Esophagus squamous epithelium (tissue), 5 donors: Measurements from ENCODE around the gene CUEDC1. TPM values are rescaled to one million over a fixed set of nuclear protein-coding genes. Genes with fewer than 3 reads are reported as not detected.
"Not testable (repeated sequence)": the region's sequence is repeated elsewhere in the genome, so short reads cannot be mapped to it uniquely, and the experiment has no call there.

Source experiments
- DNase-seq: peaks from one replicate; lab custom pipeline; 2025; lab: John Stamatoyannopoulos, UW
- H3K27ac ChIP-seq, 4 donors: fragments of 200-600 bp; sonication (generic); one replicate each; pipeline ENCODE4 v1.5.1; 2016 to 2019; ENCODE audit warnings: mild to moderate bottlenecking in 1 of 4
- H3K27me3 ChIP-seq, 4 donors: fragments of 200-600 bp; sonication (generic); 1 replicate in 3 of 4; 2 replicates in 1 of 4; pipeline versions ENCODE4 v1.5.1 to v1.6.0; 2017 to 2021; ENCODE audit warnings: antibody characterized with exemption in 1 of 4
- H3K36me3 ChIP-seq, 3 donors: fragments of 200-600 bp; sonication (generic); one replicate each; pipeline ENCODE4 v1.5.1; 2016 to 2019
- H3K4me1 ChIP-seq, 3 donors: fragments of 200-600 bp; sonication (generic); one replicate each; pipeline ENCODE4 v1.5.1; 2017 to 2019
- H3K4me3 ChIP-seq, 4 donors: fragments of 200-600 bp; sonication (generic); 1 replicate in 3 of 4; 2 replicates in 1 of 4; pipeline ENCODE4 v1.5.1; 2016 to 2019; ENCODE audit warnings: mild to moderate bottlenecking in 2 of 4, moderate library complexity in 1 of 4
- H3K9me3 ChIP-seq, 3 donors: fragments of 200-600 bp; sonication (generic); one replicate each; pipeline ENCODE4 v1.5.1; 2016 to 2019
- POLR2A ChIP-seq, 4 donors: fragments of 450-650 bp; IDR thresholded peaks; one replicate each; pipeline ENCODE4 v1.6.1; 2017; ENCODE audit warnings: antibody characterized with exemption in 4 of 4, mild to moderate bottlenecking in 4 of 4, moderate library complexity in 3 of 4
- WGBS, 2 donors: methylation state at CpG; one replicate each; pipeline ENCODE4 v1.1.5; 2018; 5-methylcytosine and 5-hydroxymethylcytosine counted together
- intact Hi-C: fragments of 100-400 bp; cut with DNase I; formaldehyde crosslinking; loops from one replicate; pipeline ENCODE4 v1.15.0; 2022
- total RNA-seq, 4 donors: library from RNA; depleted of rRNA; stranded (reverse); fragments of >200 nt; gene quantifications; one replicate each; pipeline ENCODE4 v1.1.0, GENCODE V29; 2016
- TF ChIP-seq, protein P1 (sequence below), 6 experiments: fragments of 450-650 bp in 4 of 6; fragments of 200-600 bp in 2 of 6; sonication (generic) in 2 of 6; IDR thresholded peaks; one replicate each; pipeline ENCODE4 v1.5.1; 2016 to 2019; ENCODE audit warnings: antibody characterized with exemption in 6 of 6, mild to moderate bottlenecking in 4 of 6, moderate library complexity in 4 of 6
- donor health status: DM: yes; HTN: yes; CAD: no.

CUEDC1 gene
- total RNA-seq, 4 donors from 2014 or later: 7.4 to 27.3 (median 18.4) TPM

DNA sequence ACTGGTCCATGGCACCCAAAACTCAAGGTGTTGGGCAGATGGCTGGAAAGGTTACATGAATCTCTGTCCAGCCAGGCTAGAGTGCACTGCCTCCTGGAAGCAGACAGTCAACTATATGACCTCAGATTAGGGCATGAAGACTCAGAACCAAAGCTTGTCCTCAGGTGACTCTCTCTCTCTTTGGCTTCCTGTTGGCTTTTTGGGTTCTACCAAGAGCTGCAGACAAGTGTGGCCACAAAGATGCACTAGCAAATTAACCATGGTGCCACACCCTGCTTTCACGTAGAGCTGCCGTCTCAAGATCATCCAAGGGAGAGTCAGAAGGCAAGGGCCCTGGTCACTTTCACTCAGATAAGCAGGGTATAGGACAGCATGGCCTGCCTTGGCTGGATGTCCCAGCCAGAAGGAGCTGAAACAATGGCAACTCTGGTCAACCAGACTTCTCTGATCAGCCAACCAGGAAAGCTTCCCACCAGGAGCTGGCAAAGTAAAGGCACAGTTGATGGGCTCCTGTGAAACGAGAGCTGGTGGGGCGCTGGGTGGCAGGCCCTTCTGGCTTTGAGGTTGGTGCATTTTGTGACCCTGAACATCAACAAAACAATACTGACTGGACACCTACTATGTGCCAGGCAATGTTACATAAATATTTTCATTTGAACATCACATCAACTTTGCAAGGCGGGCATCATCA, 31.9 kb downstream of the CUEDC1 start:
- intact Hi-C loops: no loop called here
- Histone ChIP-seq H3K27ac (peak overlapping the region in 3 of 4 donors; percentile 73 to 93 (median 83)), H3K27me3 (no peaks in the 10 kb centered on the region), H3K9me3 (no peaks in the 10 kb centered on the region), H3K4me3 (no peak overlapping the region), H3K36me3 (no peaks in the 10 kb centered on the region), H3K4me1 (peaks cover 35 to 94% (median 59%) of the 10 kb centered on the region in 3 donors)
- WGBS, 2 donors: 89 to 100% methylated on average over 2 to 5 of the region's 5 CpGs
- no peak for DNase-seq
- TF ChIP-seq, protein P1, sequence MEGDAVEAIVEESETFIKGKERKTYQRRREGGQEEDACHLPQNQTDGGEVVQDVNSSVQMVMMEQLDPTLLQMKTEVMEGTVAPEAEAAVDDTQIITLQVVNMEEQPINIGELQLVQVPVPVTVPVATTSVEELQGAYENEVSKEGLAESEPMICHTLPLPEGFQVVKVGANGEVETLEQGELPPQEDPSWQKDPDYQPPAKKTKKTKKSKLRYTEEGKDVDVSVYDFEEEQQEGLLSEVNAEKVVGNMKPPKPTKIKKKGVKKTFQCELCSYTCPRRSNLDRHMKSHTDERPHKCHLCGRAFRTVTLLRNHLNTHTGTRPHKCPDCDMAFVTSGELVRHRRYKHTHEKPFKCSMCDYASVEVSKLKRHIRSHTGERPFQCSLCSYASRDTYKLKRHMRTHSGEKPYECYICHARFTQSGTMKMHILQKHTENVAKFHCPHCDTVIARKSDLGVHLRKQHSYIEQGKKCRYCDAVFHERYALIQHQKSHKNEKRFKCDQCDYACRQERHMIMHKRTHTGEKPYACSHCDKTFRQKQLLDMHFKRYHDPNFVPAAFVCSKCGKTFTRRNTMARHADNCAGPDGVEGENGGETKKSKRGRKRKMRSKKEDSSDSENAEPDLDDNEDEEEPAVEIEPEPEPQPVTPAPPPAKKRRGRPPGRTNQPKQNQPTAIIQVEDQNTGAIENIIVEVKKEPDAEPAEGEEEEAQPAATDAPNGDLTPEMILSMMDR (IDR thresholded peaks at IDR 0.05): no peak
- no peak for TF ChIP-seq POLR2A (IDR thresholded peaks at IDR 0.05)

DNA sequence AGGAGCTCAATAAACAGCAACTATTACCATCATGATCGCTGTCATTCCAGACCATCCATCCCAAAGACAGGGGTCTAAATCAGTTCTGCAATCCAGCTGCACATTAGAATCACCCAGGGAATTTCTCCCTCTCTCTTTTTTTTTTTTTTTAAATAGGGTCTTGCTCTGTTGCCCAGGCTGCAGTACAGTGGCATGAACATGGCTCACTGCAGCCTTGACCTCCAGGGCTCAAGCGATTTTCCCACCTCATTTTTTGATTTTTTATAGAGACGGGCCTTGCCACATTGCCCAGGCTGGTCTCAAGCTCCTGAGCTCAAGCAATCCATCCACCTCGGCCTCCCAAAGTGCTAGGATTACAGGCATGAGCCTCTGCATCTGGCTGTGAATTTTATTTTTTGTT, 32.5 kb downstream of the CUEDC1 start:
- H3K27me3 ChIP-seq, DNase-seq, H3K9me3 ChIP-seq, H3K4me3 ChIP-seq, H3K36me3 ChIP-seq, intact Hi-C loops: not testable (repeated sequence)
- peaks cover 37 to 94% (median 59%) of the 10 kb centered on the region in 3 donors for H3K4me1 ChIP-seq
- H3K27ac ChIP-seq: peak overlapping the region; percentile 60 to 93 (median 86)
- whole genome bisulfite sequencing, 2 donors: 88 to 93% methylated on average over 4 of the region's 4 CpGs

DNA sequence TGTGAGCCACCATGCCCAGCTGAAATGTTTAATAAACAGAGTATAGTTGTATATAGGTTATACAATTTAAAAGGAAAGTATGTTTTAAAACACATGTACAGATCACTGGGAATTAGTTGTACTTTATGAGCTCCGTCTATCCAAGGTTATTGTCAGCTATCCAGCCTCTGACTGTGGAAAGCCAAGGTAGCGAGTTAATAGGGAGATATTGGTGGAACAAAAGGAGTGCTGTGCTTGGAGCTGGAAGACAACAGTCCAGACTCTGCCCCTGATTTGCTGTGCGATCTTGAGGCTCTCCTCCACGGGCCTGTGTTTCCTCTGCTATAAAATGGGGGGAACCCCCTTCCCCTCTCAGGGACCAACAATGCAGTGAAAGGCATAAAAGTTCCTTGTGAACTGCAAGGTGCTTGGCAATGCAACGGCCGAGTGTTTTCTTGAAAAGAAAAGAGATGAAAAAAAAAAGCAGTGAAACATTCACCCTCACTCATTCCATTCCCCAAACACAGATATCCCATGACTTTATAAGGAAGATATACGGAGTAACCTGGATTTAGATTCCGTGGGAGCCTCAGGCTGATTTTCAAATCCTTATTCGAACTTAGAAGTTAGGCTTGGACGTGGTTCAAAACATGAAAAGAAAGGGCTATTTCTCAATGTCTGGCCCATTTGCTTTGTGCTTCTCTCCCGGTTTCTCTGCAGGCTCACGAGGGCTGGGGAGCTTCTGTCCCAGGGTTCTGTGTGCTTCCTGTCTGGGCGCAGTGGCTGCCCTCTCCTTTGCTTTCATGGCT, 34.1 kb downstream of the CUEDC1 start:
- Histone ChIP-seq H3K27ac (peak overlapping the region; percentile 60 to 93 (median 86)), H3K36me3 (no peaks in the 10 kb centered on the region), H3K9me3 (no peaks in the 10 kb centered on the region), H3K4me3 (no peak overlapping the region), H3K27me3 (no peaks in the 10 kb centered on the region), H3K4me1 (peaks cover 40 to 94% (median 62%) of the 10 kb centered on the region in 3 donors)
- no peak for DNase-seq
- 10 to 32% methylated on average over 13 of the region's 13 CpGs for WGBS, 2 donors
- intact Hi-C loops: no loop called here
- TF ChIP-seq, protein P1 (IDR thresholded peaks at IDR 0.05): no peak
- no peak for TF ChIP-seq POLR2A (IDR thresholded peaks at IDR 0.05)

DNA sequence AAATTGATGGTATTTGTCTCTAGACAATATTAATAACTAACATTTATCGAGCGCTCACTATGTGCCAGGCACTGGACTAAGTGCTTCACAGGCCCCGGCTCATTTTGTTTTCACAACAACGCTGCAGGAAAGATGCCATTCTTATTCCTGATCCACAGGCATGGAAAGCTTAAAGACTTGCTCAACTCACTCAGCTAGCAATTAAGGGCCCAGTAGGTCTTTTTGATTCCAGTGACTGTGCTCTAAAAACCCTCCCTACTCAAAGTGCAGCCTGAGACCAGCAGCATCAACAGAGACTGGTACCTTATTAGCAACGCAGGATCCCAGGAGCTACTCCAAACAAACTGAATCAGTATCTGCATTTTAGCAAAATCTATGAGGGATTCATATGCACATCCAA, 35.3 kb downstream of the CUEDC1 start:
- H3K27ac ChIP-seq: peak overlapping the region; percentile 15 to 93 (median 86)
- TF ChIP-seq POLR2A (IDR thresholded peaks at IDR 0.05): no peak
- TF ChIP-seq, protein P1 (IDR thresholded peaks at IDR 0.05): no peak
- no peaks in the 10 kb centered on the region for H3K36me3 ChIP-seq
- H3K27me3 ChIP-seq: no peaks in the 10 kb centered on the region
- intact Hi-C loops: no loop called here
- whole genome bisulfite sequencing, 2 donors: 74 to 91% methylated on average over 5 of the region's 5 CpGs
- H3K4me1 ChIP-seq: peaks cover 52 to 94% (median 64%) of the 10 kb centered on the region in 3 donors
- H3K4me3 ChIP-seq: no peak overlapping the region
- DNase-seq: no peak
- H3K9me3 ChIP-seq: no peaks in the 10 kb centered on the region

DNA sequence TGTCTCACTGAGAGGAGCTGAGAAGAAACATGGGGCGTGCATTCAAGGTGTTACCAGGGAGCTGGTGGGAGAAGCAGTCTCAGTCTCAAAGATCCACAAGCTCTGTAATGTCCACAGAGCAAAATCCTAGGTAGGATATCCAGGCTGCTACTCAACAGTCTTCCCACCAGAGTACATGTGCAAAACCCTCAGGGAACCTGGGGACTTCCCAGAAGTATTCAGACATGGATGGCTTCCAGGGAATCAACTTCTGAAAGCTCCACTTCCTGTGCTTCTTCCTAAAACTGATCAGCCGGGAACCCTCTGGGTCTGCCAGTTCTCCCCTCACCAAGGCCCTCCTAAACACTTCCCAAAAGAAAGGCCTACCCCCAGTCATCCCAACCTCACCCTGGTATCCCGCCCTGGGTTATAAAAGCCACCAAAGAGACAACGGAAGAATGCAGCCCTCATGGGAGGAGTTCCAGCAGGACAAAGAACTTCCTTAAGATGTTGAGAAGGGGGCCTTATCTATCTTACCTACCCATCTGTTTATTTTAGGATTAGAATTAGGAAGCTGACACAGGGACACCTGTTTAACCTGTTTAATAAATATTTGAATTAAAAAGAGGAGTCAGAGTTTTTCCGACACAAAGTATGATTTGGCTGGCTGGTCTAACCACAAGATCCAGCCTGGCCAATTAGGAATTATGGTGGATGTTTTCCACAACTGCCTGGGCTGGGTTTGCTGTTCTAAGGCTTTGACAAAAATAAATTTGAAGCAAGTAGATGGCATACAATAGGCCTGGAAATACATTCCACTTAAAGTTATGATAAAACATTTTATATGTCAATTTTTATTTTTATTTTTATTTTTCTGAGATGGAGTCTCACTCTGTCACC, 37.0 kb downstream of the CUEDC1 start:
- Histone ChIP-seq H3K27me3 (no peaks in the 10 kb centered on the region), H3K9me3 (no peaks in the 10 kb centered on the region), H3K4me1 (peaks cover 68 to 100% (median 80%) of the 10 kb centered on the region in 3 donors), H3K4me3 (no peak overlapping the region), H3K27ac (peak overlapping the region; percentile 46 to 93 (median 78)), H3K36me3 (no peaks in the 10 kb centered on the region)
- 53 to 67% methylated on average over 1 to 2 of the region's 5 CpGs for WGBS, 2 donors
- TF ChIP-seq, protein P1 (IDR thresholded peaks at IDR 0.05): no peak
- no peak for TF ChIP-seq POLR2A (IDR thresholded peaks at IDR 0.05)
- intact Hi-C loops: no loop called here
- no peak for DNase-seq
